Measurements from ENCODE around the gene ADH1A. TPM values are rescaled to one million over a fixed set of nuclear protein-coding genes. Genes with fewer than 3 reads are reported as not detected.

ADH1A gene
- total and polyA plus RNA-seq, 9 of the 15 experiments (the other 6 are each of a cell fraction or from before 2014, with no cell fraction given), result not detected

DNA sequence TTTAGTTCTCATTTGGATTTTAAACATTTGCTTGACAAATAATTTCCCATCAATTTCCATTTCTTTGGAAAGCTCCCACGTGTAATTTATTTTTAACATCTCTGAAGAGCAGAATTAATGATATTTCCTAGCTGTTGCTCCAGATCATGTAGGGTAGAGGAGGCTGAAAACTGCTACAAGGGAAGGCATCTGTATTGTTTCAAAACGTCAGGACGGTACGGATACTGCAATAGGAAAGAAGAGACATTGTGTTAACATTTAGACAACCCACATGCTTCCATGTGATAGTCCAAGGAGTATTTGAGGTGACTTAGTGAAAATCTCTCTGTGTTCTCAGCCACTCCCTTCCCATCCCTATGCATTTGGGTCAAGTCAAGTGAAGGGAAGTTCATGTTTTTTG, 45.8 kb upstream of the ADH1A start (continued):
- TF ChIP-seq UBTF (IDR thresholded peaks at IDR 0.05; ENCODE audit: borderline replicate concordance in 1 of 2, low read depth in 2 of 2, low read length in 2 of 2) (no peak), RAD21 (CRISPR knock-in tag; conservative IDR thresholded peaks at IDR 0.05 in 1 of 2, IDR thresholded peaks at IDR 0.05 in 1 of 2) (no peak), RBM34 (IDR thresholded peaks at IDR 0.05; ENCODE audit: borderline replicate concordance, insufficient read depth, low read length) (no peak), ZNF277 (CRISPR knock-in tag; IDR thresholded peaks at IDR 0.05; ENCODE audit: borderline replicate concordance) (no peak)

GRCh38 chr4:99334880-99335279, 44.1 kb upstream of the ADH1A start:
- WGBS (ENCODE audit: insufficient coverage, low coverage, missing lambda C conversion rate), result 0% methylated on average over 1 of the region's 1 CpG
- Histone ChIP-seq H2AFZ (ENCODE audit: low read depth, low read length) (no peak overlapping the region), H3K9me3 (replicated peaks; ENCODE audit: control insufficient read depth, insufficient read depth, low read depth, low read length) (no peaks in the 10 kb centered on the region), H4K20me1 (replicated peaks; ENCODE audit: control insufficient read depth, insufficient read depth, low read length) (no peaks in the 10 kb centered on the region), H3K79me2 (ENCODE audit: control insufficient read depth, insufficient read depth, low read length) (no peaks in the 10 kb centered on the region), H3K4me3 (no peak overlapping the region), H3K27ac (ENCODE audit: extremely low read depth, low read depth, low read length) (no peak overlapping the region), H3K36me3 (ENCODE audit: control insufficient read depth, insufficient read depth, low read length) (no peaks in the 10 kb centered on the region), H3K4me2 (ENCODE audit: insufficient read depth, low read length) (no peak overlapping the region), H3K4me1 (replicated peaks in 1 of 2; ENCODE audit: control insufficient read depth in 2 of 2, insufficient read depth in 2 of 2, low read length in 2 of 2) (no peaks in the 10 kb centered on the region), H3K27me3 (ENCODE audit: control insufficient read depth in 2 of 2, insufficient read depth in 2 of 2, low read length in 2 of 2) (no peaks in the 10 kb centered on the region), H3K9ac (ENCODE audit: insufficient read depth in 1 of 2, low read depth in 2 of 2, low read length in 2 of 2) (no peak overlapping the region), H3K9me1 (ENCODE audit: control insufficient read depth, insufficient read depth, low read length) (no peaks in the 10 kb centered on the region)
- in situ Hi-C loops (cut with MboI) (no loop called here), intact Hi-C loops (cut with micrococcal nuclease) (no loop called here)
- ChIA-PET POLR2A (no interaction called here), CTCF (ENCODE audit: low intra/inter-chr PET ratio) (no interaction called here)
- TF ChIP-seq ARID1B (IDR thresholded peaks at IDR 0.05) (no peak), ZNF263 (CRISPR knock-in tag; IDR thresholded peaks at IDR 0.05; ENCODE audit: borderline replicate concordance) (no peak), ZBTB2 (IDR thresholded peaks at IDR 0.05) (no peak), BDP1 (IDR thresholded peaks at IDR 0.05; ENCODE audit: insufficient read depth, insufficient read length) (no peak), TBP (optimal IDR thresholded peaks at IDR 0.05; ENCODE audit: low read depth, low read length) (no peak), LEF1 (IDR thresholded peaks at IDR 0.05) (no peak), NCOA2 (IDR thresholded peaks at IDR 0.05; ENCODE audit: partially characterized antibody in 2 of 2) (no peak), ZNF780A (CRISPR knock-in tag; IDR thresholded peaks at IDR 0.05) (no peak), MXI1 (IDR thresholded peaks at IDR 0.05; ENCODE audit: low read depth, low read length) (no peak), CHD2 (IDR thresholded peaks at IDR 0.05; ENCODE audit: low read depth, low read length) (no peak), ZNF445 (CRISPR knock-in tag; IDR thresholded peaks at IDR 0.05; ENCODE audit: low read depth) (no peak), ZSCAN32 (CRISPR knock-in tag; IDR thresholded peaks at IDR 0.05) (no peak)
- BruUV-seq (replicated peaks), result no TSS peak
- ATAC-seq, result no peak
- DNase-seq (ENCODE audit: extremely low read depth in 1 of 4, low spot score in 3 of 4), result no peak
- no peak for FAIRE-seq
